ENCODE measurements around the gene ST6GALNAC3.

DNA sequence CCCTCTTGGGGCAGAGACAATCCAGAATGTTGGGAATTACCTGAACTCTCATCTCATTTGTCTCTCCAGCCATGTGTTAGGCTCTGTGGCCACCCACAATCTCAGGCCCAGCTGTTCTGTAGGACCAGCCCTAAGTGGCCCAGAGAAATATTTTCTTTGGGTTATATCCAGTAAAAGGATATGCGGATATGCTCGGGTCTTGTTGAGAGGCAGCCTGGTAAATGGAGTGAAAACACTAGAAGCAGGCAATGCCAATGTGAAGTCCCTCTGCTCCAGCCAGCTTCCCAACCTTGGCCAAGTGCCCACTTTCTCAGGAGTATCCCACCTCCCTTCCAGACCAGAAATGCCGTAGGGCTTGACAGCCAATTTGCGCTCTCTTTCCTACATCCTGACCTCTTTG is 192.2 kb downstream of the ST6GALNAC3 start:
- TF ChIP-seq L3MBTL2 (conservative IDR thresholded peaks at IDR 0.05) (no peak), ELF4 (IDR thresholded peaks at IDR 0.05) (no peak), FOXK2 (IDR thresholded peaks at IDR 0.05) (no peak), BHLHE40 (IDR thresholded peaks at IDR 0.05; ENCODE audit: borderline replicate concordance) (no peak), ARNT (IDR thresholded peaks at IDR 0.05) (no peak), HDGF (IDR thresholded peaks at IDR 0.05; ENCODE audit: borderline replicate concordance) (no peak), ZNF384 (IDR thresholded peaks at IDR 0.05) (no peak), TARDBP (IDR thresholded peaks at IDR 0.05) (no peak), SUZ12 (IDR thresholded peaks at IDR 0.05) (no peak), FOXM1 (IDR thresholded peaks at IDR 0.05; ENCODE audit: borderline replicate concordance) (no peak), NFRKB (IDR thresholded peaks at IDR 0.05) (no peak), FOXA1 (IDR thresholded peaks at IDR 0.05) (no peak), LEF1 (IDR thresholded peaks at IDR 0.05; ENCODE audit: borderline replicate concordance) (no peak)
- TF ChIP-seq, protein P1, sequence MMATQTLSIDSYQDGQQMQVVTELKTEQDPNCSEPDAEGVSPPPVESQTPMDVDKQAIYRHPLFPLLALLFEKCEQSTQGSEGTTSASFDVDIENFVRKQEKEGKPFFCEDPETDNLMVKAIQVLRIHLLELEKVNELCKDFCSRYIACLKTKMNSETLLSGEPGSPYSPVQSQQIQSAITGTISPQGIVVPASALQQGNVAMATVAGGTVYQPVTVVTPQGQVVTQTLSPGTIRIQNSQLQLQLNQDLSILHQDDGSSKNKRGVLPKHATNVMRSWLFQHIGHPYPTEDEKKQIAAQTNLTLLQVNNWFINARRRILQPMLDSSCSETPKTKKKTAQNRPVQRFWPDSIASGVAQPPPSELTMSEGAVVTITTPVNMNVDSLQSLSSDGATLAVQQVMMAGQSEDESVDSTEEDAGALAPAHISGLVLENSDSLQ (IDR thresholded peaks at IDR 0.05), result no peak

Data from HEK293T (cell line).